Suprapubic skin (tissue), 4 donors: ENCODE data around the gene TMCC2. TPM values are rescaled to one million over a fixed set of nuclear protein-coding genes. Genes with fewer than 3 reads are reported as not detected.

Source experiments
- DNase-seq, 2 donors: peaks; one replicate each; pipeline ENCODE4 v3.0.0-alpha.2; 2019; ENCODE audit warnings: low spot score in 2 of 2
- H3K27ac ChIP-seq: fragments of 200-600 bp; sonication (generic); one replicate; pipeline ENCODE4 v1.5.1; 2019
- H3K27me3 ChIP-seq: fragments of 200-600 bp; sonication (generic); one replicate; pipeline ENCODE4 v1.5.1; 2019
- H3K36me3 ChIP-seq: fragments of 200-600 bp; sonication (generic); one replicate; pipeline ENCODE4 v1.5.1; 2019
- H3K4me1 ChIP-seq: fragments of 200-600 bp; sonication (generic); one replicate; pipeline ENCODE4 v1.5.1; 2019
- H3K4me3 ChIP-seq: fragments of 200-600 bp; sonication (generic); one replicate; pipeline ENCODE4 v1.5.1; 2019; ENCODE audit warnings: mild to moderate bottlenecking
- H3K9me3 ChIP-seq: fragments of 200-600 bp; sonication (generic); one replicate; pipeline ENCODE4 v1.5.1; 2019
- CTCF ChIP-seq, 2 donors: fragments of 200-600 bp in 1 of 2; fragments of 450-650 bp in 1 of 2; sonication (generic) in 1 of 2; IDR thresholded peaks; one replicate each; pipeline ENCODE4 v1.5.1; 2016 to 2019; ENCODE audit warnings: antibody characterized with exemption in 2 of 2, mild to moderate bottlenecking in 1 of 2, moderate library complexity in 1 of 2
- EP300 ChIP-seq: sonication (generic); formaldehyde crosslinking; IDR thresholded peaks from one replicate; pipeline ENCODE4 v1.6.1; 2017; ENCODE audit warnings: antibody characterized with exemption
- POLR2A ChIP-seq, 2 donors: fragments of 450-650 bp; IDR thresholded peaks; one replicate each; pipeline ENCODE4 v1.6.1; 2017; ENCODE audit warnings: antibody characterized with exemption in 2 of 2, mild to moderate bottlenecking in 2 of 2, moderate library complexity in 2 of 2
- POLR2AphosphoS5 ChIP-seq, 3 donors: sonication (generic); formaldehyde crosslinking; IDR thresholded peaks; one replicate each; pipeline ENCODE4 v1.6.1; 2017; ENCODE audit warnings: antibody characterized with exemption in 3 of 3
- WGBS: methylation state at CpG from one replicate; pipeline ENCODE4 v1.1.5; 2018; 5-methylcytosine and 5-hydroxymethylcytosine counted together
- total RNA-seq, 4 donors: library from RNA; depleted of rRNA; stranded (reverse); fragments of >200 nt; gene quantifications; one replicate each; pipeline ENCODE4 v1.1.0, GENCODE V29; 2016

TMCC2 gene
- total RNA-seq, 4 donors from 2014 or later: 3.1 to 4.3 (median 4.1) TPM

DNA sequence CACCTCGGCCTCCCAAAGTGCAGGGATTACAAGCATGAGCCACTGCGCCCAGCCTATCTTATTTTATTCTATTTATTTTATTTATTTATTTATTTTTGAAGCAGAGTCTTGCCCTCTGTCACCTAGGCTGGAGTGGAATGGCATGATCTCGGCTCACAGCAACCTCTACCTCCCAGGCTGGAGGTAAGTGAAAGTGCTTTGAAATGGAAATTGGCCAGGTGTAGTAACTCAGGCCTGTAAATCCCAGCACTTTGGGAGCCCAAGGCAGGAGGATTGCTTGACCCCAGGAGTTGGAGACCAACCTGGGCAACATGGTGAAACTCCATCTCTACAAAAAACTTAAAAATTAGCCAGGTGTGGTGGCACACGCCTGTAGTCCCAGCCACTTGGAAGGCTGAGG is 11.2 kb upstream of the TMCC2 start:
- H3K36me3 ChIP-seq: no peaks in the 10 kb centered on the region
- TF ChIP-seq CTCF (IDR thresholded peaks at IDR 0.05): no peak
- TF ChIP-seq EP300: no peak
- no peak for TF ChIP-seq POLR2AphosphoS5 (IDR thresholded peaks at IDR 0.05)
- no peak for TF ChIP-seq POLR2A (IDR thresholded peaks at IDR 0.05)
- 91% methylated on average over 4 of the region's 4 CpGs for WGBS
- DNase-seq: no peak
- H3K4me3 ChIP-seq: no peak overlapping the region
- no peaks in the 10 kb centered on the region for H3K9me3 ChIP-seq
- H3K27me3 ChIP-seq: no peaks in the 10 kb centered on the region
- H3K27ac ChIP-seq: no peak overlapping the region
- peaks cover 5% of the 10 kb centered on the region for H3K4me1 ChIP-seq

DNA sequence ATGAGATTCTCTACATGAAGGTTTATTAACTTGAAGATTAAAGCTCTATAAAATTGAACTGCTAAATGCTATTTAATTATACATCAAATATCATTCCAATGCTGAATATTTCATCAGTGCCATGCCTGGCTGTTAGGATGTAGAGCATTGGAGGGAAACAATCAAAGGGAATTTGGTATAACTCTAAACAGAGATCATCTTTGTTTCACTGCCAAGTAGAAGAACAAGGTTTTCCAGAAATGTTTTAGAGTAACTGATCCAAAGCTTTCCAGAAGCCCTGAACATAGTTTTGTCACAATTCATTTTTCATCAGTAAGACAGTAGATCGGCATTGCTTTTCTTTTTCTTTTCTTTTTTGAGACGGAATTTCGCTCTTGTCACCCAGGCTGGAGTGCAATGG is 10.3 kb upstream of the TMCC2 start:
- TF ChIP-seq EP300: no peak
- TF ChIP-seq CTCF (IDR thresholded peaks at IDR 0.05): no peak
- TF ChIP-seq POLR2A (IDR thresholded peaks at IDR 0.05): no peak
- TF ChIP-seq POLR2AphosphoS5 (IDR thresholded peaks at IDR 0.05): no peak
- no peak for DNase-seq
- no peak overlapping the region for H3K27ac ChIP-seq

GRCh38 chr1:205220421-205220820 is 7.3 kb upstream of the TMCC2 start:
- H3K4me1 ChIP-seq: no peaks in the 10 kb centered on the region
- no peak overlapping the region for H3K27ac ChIP-seq
- no peak for DNase-seq
- H3K4me3 ChIP-seq: no peak overlapping the region
- no peaks in the 10 kb centered on the region for H3K27me3 ChIP-seq
- H3K36me3 ChIP-seq: no peaks in the 10 kb centered on the region
- H3K9me3 ChIP-seq: no peaks in the 10 kb centered on the region
- TF ChIP-seq POLR2A (IDR thresholded peaks at IDR 0.05) (no peak), POLR2AphosphoS5 (IDR thresholded peaks at IDR 0.05) (no peak), CTCF (IDR thresholded peaks at IDR 0.05) (no peak), EP300 (no peak)
- 63% methylated on average over 2 of the region's 2 CpGs for WGBS

More for the DNA sequence above, 10.3 kb upstream of the TMCC2 start:
- H3K27me3 ChIP-seq: no peaks in the 10 kb centered on the region
- H3K4me3 ChIP-seq: no peak overlapping the region
- no peaks in the 10 kb centered on the region for H3K4me1 ChIP-seq
- WGBS: 58% methylated on average over 3 of the region's 3 CpGs
- H3K9me3 ChIP-seq: no peaks in the 10 kb centered on the region
- no peaks in the 10 kb centered on the region for H3K36me3 ChIP-seq

GRCh38 chr1:205224736-205225135 is 3.0 kb upstream of the TMCC2 start:
- no peak for DNase-seq

More at GRCh38 chr1:205224736-205225135, 3.0 kb upstream of the TMCC2 start:
- Histone ChIP-seq H3K9me3 (no peaks in the 10 kb centered on the region), H3K4me3 (no peak overlapping the region), H3K4me1 (peaks cover 36% of the 10 kb centered on the region), H3K36me3 (no peaks in the 10 kb centered on the region), H3K27me3 (no peaks in the 10 kb centered on the region), H3K27ac (no peak overlapping the region)
- TF ChIP-seq POLR2A (IDR thresholded peaks at IDR 0.05) (no peak), CTCF (IDR thresholded peaks at IDR 0.05) (no peak), EP300 (no peak), POLR2AphosphoS5 (IDR thresholded peaks at IDR 0.05) (no peak)
